CD4-positive, alpha-beta T cell treated with Interleukin-4 for 1 hour (primary cell): ENCODE measurements around the gene RRP1.

ENCODE experiments used
- DNase-seq, 2 donors: peaks; one replicate each; pipeline ENCODE4 v3.0.0-alpha.2; 2020 to 2022

Gene RRP1

DNA sequence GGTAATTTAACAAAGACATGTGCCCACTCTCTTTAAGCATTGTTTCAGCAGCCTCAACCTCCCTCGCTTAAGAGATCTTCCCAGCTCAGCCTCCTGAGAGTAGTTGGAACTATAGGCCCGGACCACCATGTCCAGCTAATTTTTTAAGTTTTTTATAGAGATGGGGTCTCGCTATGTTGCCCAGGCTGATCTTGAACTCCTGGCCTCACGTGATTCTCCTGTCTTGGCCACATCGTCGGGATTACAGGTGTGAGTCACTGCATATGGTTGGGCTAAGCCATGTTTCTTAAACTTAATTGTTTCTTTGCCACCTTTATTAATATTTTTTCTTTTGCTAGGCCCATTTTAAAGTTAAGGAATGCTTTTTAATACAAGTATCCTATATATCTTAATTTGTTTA is 57.1 kb downstream of the RRP1 start:
- no peak for DNase-seq

DNA sequence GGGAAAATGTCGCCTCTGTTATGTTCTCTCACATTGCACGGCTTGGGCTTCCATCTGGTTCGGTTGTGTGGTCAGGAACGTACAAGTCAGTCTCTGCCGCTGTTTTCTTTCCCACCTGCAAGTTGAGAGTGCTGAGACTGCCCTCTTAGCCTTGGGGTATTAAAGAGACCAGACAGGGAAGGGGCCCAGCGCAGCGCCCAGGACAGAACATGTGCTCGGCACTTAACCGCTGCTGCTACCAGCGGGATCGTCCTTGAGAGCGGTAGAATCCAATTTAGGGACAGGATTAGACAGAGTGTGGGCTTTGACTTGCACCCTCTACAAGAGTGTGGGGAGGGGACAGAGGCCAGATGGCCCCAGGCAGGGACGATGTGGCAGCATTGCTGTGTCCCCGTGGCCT is 57.9 kb downstream of the RRP1 start:
- no peak for DNase-seq

DNA sequence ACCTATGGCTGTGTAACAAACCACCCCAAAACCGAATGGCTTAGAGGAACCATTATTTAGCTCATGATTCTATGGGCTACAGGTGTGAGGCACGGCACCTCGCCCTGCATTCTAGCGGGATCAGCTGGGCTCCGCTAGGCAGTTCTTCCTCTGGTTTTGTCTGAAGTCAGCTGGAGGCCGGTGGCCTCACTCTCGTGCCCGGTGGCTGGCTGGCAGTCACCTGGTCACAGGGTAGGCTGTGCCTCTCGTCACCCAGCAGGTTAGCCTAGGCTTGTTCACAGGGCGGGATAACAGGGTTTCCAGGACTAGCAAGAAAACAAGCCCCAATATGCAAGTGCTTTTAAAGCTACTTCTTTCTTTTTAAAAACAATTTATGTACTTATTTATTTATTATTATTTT is 59.4 kb downstream of the RRP1 start:
- DNase-seq, result no peak

DNA sequence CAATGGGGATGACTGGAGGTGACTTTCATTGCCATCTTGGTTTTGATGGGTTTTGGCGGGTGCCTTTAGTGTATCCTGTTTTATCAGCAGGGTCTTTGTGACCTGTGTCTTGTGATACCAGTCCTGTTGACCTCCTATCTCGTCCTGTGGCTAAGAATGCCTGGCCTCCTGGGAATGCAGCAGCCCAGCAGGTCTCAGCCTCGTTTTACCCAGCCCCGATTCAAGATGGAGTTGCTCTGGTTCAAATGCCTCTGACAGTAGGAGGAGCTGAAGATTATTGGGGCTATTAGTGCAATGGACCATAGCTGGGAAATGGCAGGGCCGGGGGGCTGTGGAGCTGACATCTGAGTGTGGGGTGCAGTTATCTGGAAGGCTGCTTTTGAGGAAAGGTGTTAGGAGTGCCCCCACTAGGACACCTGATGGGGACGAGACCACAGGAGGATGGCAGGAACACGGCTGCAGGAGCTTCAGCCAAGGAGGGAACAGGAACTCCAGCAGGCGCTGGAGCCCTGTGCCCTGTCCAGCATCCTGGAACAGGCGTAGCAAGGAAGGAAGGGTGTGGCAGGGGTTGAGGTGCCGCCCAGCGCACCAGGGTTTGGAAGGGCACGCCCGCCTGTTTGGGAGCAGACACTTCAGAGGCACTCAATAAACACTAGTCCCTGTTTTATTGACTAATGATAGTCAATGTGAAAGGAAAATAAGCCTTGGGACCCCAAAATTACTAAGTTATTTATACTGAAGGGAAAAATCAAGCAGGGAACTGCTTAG is 60.3 kb downstream of the RRP1 start:
- no peak for DNase-seq

DNA sequence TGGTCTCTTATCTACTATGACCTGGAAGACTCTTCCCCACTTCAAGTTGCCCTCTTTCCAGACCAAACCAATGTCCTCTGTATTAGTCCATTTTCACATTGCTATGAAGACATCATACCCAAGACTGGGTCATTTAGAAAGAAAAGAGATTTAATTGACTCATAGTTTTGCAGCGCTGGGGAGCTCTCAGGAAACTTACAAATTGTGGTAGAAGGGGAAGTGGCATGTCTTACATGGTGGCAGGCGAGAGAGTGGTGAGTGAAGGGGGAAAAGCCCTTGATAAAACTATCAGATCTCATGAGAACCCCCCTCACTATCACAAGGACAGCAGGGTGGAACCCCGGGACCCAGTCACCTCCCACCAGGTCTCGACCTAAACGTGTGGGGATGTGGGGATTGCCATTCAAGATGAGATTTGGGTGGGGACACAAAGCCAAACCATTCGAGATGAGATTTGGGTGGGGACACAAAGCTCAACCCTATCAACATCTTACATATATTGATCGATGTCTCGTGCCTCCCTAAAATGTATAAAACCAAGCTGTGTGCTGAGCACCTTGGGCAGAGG is 61.4 kb downstream of the RRP1 start:
- no peak for DNase-seq

DNA sequence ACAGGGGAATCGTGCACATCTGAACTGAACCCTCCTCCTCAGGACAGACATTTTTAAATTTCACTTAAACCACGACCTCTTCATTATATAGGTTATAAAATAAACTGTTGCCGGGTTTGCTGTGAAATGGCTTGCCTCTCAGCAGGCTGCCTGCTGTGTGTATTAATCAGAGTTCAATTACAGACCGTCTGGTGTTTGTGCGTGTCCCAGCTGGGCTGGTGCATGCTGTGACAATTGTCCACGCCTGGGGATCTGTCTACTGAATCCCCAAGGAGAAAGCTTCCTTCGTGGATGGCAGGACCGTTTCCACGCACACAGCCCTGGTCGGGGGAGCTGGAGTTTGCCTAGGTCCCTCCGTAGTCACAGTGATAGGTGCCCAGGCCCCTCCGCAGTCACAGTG is 62.2 kb downstream of the RRP1 start:
- no peak for DNase-seq

DNA sequence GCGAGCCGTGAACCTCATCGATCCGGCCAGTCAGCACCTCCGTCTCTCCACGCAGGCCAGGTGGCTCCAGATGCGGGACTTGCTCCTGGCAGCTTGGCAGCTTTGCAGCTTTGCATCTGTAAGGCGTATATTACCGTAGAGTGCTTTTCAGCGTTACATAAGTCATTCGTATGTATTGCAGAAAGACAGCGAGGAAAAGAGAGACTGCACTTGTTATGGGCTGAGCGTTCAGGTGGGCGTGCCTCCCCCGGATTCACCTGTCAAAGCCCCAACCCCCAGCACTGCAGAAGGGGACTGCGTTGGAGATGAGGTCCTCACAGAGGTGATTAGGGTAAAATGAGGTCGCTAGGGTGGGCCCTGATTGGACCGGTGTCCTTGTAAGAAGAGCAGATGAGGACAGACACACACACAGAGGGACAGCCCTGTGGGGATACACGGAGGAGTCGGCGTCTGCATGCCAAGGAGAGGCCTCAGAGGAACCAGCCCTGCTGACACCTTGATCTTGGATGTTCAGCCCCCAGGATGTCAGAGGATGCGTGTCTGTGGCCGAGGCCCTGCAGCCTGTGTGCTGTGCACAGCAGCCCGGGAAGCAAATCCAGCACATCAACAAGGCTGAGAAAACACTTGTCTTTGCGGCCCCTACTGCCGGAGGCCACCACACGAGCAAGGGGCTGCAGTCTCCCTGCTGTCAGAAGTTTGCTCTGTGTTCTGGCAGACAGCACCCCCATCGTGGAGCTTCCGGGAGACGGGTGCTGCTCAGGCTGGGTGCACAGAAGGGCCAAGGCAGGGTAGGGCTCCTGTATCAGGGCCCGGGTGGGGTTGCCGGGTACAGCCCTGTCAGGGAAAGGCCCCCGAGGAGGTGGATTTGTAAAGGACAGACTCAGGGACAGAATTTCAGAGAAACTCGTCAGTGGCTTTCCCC is 64.7 kb downstream of the RRP1 start:
- no peak for DNase-seq
